Amygdala (tissue), 56 donors: ENCODE data around the gene PLEKHG7.

Experiments used
- DNase-seq, 56 donors: peaks; one replicate each; lab custom pipeline; 2025; lab: John Stamatoyannopoulos, UW

PLEKHG7 gene

DNA sequence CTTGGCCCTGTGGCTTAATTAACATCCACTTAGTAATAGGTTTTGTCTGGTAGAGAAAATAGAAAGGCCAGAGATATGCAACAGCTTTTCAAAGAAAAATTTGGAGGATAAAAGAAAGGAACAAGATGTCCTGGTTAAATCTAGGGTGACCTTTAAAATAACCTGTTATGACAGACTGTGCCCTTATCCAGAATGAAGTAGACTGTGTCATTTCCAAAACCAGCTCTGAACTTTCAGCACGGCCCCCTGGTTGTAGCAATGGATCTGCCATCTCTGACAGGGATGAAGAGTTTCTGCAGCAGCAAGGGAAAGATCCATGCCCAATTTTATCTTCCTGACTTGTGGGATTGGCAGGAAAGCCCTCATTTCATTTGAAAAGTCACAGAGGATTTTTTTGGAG is 5.1 kb downstream of the PLEKHG7 start:
- DNase-seq, result no peak

GRCh38 chr12:92715625-92716024 is 12.8 kb downstream of the PLEKHG7 start:
- no peak for DNase-seq

DNA sequence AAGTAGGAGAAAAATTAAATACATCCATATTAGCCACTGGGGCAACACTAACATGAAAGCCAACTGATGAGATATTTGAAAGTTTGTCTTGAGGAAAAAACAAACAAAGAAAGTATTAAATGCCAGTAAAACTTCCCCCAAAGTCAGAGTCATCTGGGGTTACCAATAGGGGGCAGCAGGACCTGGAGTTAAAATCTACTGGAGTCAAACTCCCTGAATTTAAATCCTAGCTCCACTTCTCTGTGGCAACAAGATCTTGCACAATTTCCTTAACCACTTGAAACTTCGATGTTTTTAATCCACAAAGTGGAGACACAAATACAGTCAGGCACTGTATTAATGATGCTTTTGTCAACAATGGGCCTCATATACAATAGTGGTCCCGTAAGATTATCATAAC is 14.4 kb downstream of the PLEKHG7 start:
- DNase-seq, result no peak

- no peak for DNase-seq
Measured at GRCh38 chr12:92718483-92718990, 15.7 kb downstream of the PLEKHG7 start.

DNA sequence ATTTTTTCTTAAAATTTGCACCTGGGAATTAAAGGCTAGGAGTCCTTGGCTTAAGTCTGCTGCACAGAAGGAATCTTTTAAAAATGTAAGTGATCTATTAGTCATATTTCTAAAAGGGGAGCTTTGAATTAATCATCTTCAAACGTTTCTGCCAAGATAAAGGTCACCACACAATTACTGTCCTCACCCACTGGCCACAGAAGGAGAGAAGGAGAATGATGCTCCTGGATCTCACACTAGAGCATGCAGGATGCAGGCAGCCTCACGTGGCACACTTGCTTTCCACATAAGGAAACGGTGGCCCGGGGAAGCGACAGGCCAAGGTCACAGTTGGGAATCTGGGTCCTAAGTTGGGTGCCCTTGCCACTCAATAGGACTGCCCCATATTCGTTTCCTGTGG is 16.9 kb downstream of the PLEKHG7 start:
- DNase-seq, result no peak

DNA sequence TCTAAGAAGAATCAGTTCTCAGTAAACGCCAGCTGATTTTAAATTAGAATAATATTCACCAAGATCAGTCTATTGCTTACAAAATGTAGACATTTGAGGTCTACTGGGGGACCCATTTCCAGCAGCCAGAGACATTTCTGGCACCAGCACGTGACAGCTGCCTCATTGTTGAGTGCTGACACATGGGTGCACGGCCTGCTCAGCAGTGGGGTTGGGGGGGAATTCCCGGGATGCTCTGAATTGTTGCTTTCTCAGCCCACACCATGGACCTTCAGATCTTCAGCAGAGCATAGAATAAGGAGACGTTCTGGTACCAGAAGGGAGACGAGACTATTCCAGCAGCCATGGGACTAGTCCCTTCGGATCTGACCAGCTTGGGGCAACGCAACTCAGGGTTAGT is 18.3 kb downstream of the PLEKHG7 start:
- no peak for DNase-seq

GRCh38 chr12:92721656-92722055 is 18.9 kb downstream of the PLEKHG7 start:
- DNase-seq, result no peak

GRCh38 chr12:92722897-92723296 is 20.1 kb downstream of the PLEKHG7 start:
- DNase-seq, result peak in 3 of 56 donors; percentile 4 to 26 (median 8)

GRCh38 chr12:92726850-92727249 is 24.1 kb downstream of the PLEKHG7 start:
- DNase-seq, result no peak

DNA sequence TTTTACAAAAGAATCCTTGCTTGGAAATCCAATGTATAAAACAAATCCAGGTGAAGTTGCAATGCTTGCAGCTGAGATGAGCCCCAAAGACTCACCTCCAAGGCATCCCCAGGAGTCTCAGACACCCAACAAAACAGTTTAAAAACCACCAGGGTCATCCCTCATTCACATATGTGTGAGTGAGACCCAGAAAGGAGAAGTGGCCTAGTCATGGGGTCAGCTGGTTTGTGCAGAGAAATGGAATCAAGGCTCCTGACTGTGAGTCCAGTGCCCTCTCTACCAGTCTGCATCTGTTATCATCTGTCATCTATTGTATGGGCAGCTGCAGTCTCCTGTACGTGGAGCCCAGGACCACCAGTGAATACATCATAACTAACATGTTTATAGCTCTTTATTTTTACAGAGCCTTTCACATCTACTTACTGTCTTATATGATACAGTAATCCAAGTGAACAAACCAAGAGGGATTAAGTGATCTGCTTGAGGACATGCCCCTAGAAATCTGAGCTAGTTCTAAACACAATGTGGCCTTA is 27.1 kb downstream of the PLEKHG7 start:
- DNase-seq, result no peak

DNA sequence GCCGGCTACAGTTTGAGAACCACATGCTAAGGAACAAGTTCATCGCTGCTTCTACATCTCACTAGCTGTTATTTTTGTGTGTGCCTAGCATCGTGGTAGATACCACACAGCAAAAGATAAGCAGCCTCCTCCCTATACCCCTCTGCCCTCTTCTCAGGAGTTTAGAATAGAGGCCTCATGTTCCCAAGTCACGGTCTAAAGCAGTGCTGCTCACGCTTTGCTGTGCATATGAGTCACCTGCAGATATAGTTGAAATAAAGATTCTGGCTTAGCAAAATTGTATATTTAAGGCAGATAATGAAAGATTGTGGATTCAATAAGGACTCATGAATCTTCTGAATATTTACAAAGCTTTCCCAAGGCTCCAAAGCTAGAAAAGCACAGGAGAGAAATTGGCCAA is 28.0 kb downstream of the PLEKHG7 start:
- DNase-seq, result no peak

DNA sequence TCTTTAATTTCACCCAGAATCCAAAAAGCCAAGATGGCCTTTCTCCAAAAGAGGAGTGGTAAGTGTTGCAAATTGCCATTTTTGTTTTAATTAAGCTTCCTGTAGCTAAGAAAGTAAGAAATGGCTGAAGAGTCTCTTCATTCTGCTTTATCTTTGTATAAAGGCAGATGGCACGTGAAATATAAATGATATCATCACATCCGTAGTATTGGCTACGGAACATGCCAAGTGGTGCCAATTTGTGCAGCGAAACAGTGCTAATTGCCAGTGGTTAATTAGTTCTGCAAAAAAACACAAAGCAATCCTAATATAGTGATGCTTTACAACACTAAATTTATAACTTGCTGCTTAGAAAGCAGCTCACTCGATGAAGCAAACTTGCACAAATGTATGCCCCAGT is 29.4 kb downstream of the PLEKHG7 start:
- DNase-seq, result no peak

DNA sequence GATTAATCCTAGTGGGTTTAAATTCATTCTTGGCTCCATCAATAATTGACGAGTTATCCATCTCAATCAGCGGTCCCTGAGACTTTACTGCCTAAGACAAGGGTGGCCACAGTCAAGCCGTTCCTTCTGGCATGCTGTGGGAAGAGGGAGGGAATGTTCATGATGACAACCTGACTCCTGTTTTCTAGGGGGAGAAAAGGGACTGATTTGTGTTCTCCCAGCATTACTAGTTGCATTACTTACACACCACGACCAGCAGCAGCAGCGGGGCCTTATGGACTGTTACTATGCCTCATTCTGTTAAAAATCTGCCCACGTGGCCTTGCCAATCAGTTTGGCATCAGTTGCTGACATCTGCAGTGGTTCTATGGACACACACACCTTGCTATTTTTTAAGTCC is 29.9 kb downstream of the PLEKHG7 start:
- DNase-seq, result no peak

DNA sequence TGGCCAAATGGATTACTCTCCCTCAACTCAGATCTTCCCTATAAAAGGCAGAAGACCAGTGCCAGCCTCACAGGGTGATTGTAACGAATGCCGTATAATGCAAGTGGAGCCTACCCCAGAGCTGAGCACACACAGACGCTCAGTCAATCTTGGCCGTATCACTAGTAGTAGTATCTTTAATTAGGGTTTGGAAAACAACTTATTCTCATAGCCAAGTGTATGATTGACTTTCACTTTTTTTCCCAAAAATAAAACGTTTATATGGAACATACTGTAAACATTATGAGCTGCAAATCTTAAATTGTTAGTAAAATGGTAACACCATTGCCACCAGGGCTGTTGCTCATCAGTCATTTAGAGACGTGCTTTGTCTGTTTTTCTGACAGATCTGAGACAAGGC is 30.4 kb downstream of the PLEKHG7 start:
- no peak for DNase-seq

DNA sequence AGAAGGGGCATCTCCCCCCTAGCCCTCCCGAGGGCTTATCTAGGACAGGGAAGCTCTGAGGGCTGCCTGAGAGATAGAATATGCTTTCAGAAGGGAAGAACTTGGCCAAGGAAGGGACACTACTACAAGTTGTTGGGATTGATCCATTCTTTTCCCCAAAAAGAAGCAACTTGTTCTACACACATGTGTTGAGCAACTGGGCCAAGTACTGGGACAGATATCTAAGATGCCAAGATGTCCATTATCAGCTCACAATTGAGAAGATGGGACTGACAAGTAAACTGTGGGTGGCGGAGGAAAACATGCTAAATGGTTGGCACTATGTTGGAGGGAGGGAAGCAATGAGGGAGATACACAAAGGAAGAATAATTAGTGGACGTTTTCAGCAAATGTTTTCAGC is 30.9 kb downstream of the PLEKHG7 start:
- no peak for DNase-seq

DNA sequence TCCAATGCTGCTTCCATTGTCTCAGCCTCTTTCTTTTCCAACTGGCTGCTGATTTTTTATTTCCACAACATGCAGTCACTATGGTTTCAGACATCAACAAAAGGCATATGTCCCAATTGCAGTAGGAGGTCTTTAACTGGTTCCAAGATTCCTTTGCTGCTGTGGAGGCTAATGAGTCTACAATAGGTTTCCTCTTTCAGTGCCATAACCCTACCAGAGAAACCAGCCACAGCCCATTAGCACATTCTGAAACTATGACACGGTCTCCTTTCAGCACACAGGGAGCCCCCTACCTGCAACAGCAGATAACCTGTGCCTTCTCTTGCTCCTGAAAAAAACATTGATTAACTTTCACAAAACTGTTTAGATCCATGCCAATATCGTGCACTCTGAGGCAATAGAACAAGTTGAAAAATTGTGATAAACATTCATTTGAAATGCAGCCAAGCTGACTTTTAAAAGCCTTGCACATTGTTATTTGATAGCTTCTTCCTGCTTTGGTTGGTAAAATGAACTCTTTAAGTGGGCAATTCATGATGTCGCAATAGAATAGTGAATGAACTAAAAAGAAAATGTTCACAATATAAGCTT is 32.4 kb downstream of the PLEKHG7 start:
- peak in 2 of 56 donors; percentile 5 to 14 for DNase-seq

- DNase-seq, result no peak
Measured at GRCh38 chr12:92736605-92737004, 33.8 kb downstream of the PLEKHG7 start.

DNA sequence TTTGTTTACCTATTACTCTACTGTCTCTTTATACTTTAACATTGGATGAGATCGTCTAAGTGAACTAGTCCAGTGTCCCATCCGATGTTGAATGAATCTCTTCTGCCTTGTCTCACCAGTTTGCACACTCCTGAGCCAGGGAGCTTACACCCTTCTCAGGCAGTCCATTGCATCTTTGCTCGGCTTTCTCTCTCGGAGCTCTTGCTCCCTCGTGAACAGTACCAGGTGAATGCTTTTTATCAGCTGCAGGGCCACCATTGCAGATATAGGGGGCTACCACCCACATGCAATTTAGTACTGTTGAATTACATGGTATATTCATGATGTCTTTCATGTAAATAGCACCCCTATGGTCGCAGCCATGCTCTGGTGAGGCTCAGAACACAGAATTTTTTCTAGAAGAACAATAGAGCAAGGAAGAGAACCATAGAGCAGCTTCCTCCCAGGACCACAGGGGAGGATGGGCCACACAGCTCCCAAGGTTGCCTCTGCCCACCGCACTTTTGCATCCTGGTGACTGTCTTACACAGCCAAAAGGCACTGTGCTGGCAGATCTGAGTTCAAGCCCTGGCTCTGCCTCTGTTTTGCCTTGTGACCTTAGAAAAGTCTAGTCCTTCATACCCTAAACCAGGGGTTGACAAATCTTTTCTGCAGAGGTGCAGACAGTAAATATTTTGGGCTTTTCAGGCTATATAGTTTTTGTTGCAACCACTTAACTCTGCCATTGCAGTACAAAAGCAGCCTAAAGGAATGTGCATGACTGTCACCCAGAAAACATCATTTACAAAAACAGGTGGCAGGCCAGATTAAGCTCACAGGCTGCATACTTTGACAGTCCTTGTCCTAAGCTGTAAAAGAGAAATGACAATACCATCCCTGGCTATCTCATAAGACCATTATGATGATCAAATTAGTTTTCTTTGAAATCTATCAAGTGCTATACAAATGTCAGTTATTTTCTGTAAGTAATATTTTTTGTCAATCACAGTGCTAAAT is 35.4 kb downstream of the PLEKHG7 start:
- DNase-seq, result no peak

GRCh38 chr12:92739113-92739512 is 36.3 kb downstream of the PLEKHG7 start:
- no peak for DNase-seq

- no peak for DNase-seq
Measured at GRCh38 chr12:92740411-92740810, 37.6 kb downstream of the PLEKHG7 start.

DNA sequence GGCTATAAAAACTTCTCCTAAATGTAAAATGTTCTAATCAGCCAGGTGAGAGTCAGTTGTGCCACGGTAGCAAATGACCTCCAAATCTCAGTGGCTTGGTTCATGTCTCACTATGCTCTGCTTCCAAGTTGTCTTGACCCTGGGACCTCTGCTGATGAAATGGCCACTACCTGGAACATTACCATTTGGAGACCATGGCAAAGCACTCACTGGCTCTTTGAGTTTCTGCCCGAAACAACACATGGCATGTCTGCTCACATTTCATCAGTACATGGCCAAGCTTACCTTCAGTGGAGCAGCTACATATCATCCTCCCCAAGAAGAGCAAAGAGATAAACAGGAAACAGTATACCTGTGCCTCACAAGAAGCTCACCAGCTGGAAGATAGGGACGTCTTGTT is 40.2 kb downstream of the PLEKHG7 start:
- no peak for DNase-seq
